ENCODE results near the gene KLHL33.

Gene KLHL33

GRCh38 chr14:20468764-20469241 is 32.8 kb upstream of the KLHL33 start:
- DNase-seq = no peak
- Histone ChIP-seq H3K4me2 (ENCODE audit: low read depth, low read length) (peak overlapping the region; percentile 85; the same call in 1 of the 2 replicates), H3K9ac (ENCODE audit: low read length) (peak overlapping the region; percentile 83; the same call in 1 of the 2 replicates), H3K9me3 (replicated peaks; ENCODE audit: insufficient read depth, low read length) (no peaks in the 10 kb centered on the region), H3K4me1 (ENCODE audit: low read length) (peaks cover 4% of the 10 kb centered on the region; the same call in 1 of the 2 replicates), H3K4me3 (ENCODE audit: low read length) (peak overlapping the region; percentile 85; the same call in 1 of the 2 replicates), H3K79me2 (ENCODE audit: low read length) (peaks cover 36% of the 10 kb centered on the region), H3K27ac (ENCODE audit: low read length) (no peak overlapping the region), H3K27me3 (replicated peaks; ENCODE audit: insufficient read depth, low read length) (no peaks in the 10 kb centered on the region), H4K20me1 (ENCODE audit: insufficient read depth, low read length) (no peaks in the 10 kb centered on the region), H3K9me2 (replicated peaks; ENCODE audit: insufficient read depth, low read length) (no peaks in the 10 kb centered on the region), H3K36me3 (replicated peaks; ENCODE audit: insufficient read depth, low read length) (no peaks in the 10 kb centered on the region), H2AFZ (ENCODE audit: low read length) (0 out of 2 replicates have a peak overlapping the region, but pooled peaks have one; percentile 65), H3F3A (ENCODE audit: insufficient read depth, low read length) (no peaks in the 10 kb centered on the region)
- TF ChIP-seq EZH2phosphoT487 (IDR thresholded peaks at IDR 0.05; ENCODE audit: low read length) = no peak
- TF ChIP-seq EZH2 (optimal IDR thresholded peaks at IDR 0.05; ENCODE audit: low read depth, low read length) = no peak
- TF ChIP-seq CTCF (IDR thresholded peaks at IDR 0.05; ENCODE audit: low read length) = no peak

DNA sequence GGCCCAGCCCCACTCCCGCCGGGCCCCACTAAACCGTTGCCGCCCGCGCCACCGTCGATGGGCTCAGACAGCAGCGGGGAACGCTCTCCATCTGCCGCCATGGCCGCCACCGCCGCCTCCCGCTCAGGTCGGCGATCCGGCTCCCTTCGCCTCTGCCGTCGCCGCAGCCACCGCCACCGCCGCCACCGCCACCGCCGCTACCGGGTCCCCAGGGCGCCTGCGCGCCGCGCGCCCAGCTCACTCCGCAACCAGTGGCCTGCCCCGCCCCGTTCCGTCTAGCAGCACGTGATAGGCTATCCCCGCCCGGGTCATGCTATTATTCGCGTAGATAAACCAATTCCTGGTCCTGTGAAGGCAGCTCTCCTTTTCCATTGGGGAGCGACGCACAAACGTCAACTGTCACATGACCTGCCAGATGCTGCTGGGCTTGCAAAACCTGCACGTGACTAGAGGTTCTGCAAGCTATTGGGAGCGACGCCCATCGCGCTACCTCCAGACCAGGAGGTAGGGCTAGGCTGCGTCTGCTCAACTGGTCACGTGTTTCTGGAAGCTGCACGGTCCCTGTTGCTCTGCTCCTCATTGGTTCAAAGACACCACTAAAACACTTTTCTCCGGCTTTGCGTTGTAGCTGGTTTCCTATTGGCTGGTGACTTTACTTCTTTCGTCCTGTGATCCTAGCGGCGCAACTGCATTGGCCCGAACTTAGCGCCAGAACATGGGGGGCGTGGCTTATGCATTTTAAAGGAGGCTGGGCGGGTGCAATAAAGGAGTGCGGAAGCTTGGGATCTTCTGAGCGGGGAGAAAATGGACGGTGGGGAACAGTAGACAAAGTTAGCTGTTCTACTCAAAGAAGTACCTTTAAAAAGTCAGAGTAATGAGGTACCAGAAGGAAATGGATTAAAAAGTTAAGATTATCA is 25.5 kb upstream of the KLHL33 start, which contains the start of gene PIP4P1:
TSS of gene PIP4P1 (minus strand) at position 210 of the 917 bp plus-strand sequence. CDS start at position 101, 109 bp downstream.
- Histone ChIP-seq H3K27me3 (replicated peaks; ENCODE audit: insufficient read depth, low read length) (no peaks in the 10 kb centered on the region), H3K4me2 (ENCODE audit: low read depth, low read length) (peak within 1 kb of the TSS; percentile 59), H4K20me1 (ENCODE audit: insufficient read depth, low read length) (peaks cover 3% of the 10 kb centered on the region; the same call in 1 of the 2 replicates), H3K4me3 (ENCODE audit: low read length) (peak within 1 kb of the TSS; percentile 64), H3F3A (ENCODE audit: insufficient read depth, low read length) (peaks cover 18% of the 10 kb centered on the region; the same call in 1 of the 2 replicates), H3K9me3 (replicated peaks; ENCODE audit: insufficient read depth, low read length) (no peaks in the 10 kb centered on the region), H3K4me1 (ENCODE audit: low read length) (0 out of 2 replicates have a peak, but pooled peaks cover 4% of the 10 kb centered on the region), H2AFZ (ENCODE audit: low read length) (0 out of 2 replicates have a peak within 1 kb of the TSS, but pooled peaks have one; percentile 34), H3K79me2 (ENCODE audit: low read length) (peaks cover 16% of the 10 kb centered on the region), H3K36me3 (replicated peaks; ENCODE audit: insufficient read depth, low read length) (no peaks in the 10 kb centered on the region), H3K9ac (ENCODE audit: low read length) (peak within 1 kb of the TSS; percentile 93), H3K9me2 (replicated peaks; ENCODE audit: insufficient read depth, low read length) (no peaks in the 10 kb centered on the region), H3K27ac (ENCODE audit: low read length) (peak within 1 kb of the TSS; percentile 93)
- no peak for TF ChIP-seq EZH2phosphoT487 (IDR thresholded peaks at IDR 0.05; ENCODE audit: low read length)
- TF ChIP-seq CTCF (IDR thresholded peaks at IDR 0.05; ENCODE audit: low read length) = no peak
- TF ChIP-seq EZH2 (optimal IDR thresholded peaks at IDR 0.05; ENCODE audit: low read depth, low read length) = no peak
- peak; percentile 98 for DNase-seq

DNA sequence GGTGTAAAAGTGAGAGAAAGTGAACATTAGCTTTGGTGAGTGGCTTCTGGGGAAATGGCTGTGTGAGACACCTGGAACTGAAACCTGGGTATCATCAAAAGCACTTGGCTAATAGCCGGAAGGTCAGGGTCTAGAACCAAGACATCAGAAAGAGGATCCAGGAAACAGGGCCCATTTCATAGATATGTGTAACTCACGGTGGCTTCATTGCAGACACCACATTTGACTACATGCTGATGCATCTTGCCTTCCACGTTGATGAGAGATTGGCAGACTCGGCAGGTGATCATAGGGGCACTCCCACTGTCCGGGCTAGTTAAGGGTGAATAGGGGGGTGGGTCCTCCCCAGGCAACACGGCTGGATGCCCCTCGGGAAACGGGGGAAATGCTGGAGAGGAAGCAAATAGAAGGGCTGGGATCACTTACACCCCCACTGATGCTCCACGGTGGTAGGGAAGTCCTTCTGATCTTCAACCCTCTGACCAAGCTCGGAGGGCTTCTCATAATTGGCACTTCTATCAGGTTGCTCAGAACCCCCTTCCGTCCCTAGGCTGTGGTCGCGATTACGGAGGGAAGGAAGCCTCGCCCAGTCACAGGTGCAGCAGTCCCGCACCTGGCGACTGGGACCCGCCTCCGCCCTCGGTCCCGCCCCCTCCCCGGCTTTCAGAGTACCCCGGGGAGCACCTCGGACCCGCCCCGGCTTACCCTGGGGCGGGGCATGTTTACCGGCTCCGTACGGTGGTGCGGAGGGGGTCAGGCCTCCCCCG is 24.7 kb upstream of the KLHL33 start:
- Histone ChIP-seq H3K79me2 (ENCODE audit: low read length) (peaks cover 24% of the 10 kb centered on the region), H3K9me3 (replicated peaks; ENCODE audit: insufficient read depth, low read length) (no peaks in the 10 kb centered on the region), H3K9me2 (replicated peaks; ENCODE audit: insufficient read depth, low read length) (no peaks in the 10 kb centered on the region), H3K36me3 (replicated peaks; ENCODE audit: insufficient read depth, low read length) (no peaks in the 10 kb centered on the region), H3K4me1 (ENCODE audit: low read length) (0 out of 2 replicates have a peak, but pooled peaks cover 4% of the 10 kb centered on the region), H2AFZ (ENCODE audit: low read length) (no peak overlapping the region), H3F3A (ENCODE audit: insufficient read depth, low read length) (peaks cover 18% of the 10 kb centered on the region; the same call in 1 of the 2 replicates), H3K4me2 (ENCODE audit: low read depth, low read length) (peak overlapping the region; percentile 43), H4K20me1 (ENCODE audit: insufficient read depth, low read length) (peaks cover 3% of the 10 kb centered on the region; the same call in 1 of the 2 replicates), H3K27me3 (replicated peaks; ENCODE audit: insufficient read depth, low read length) (no peaks in the 10 kb centered on the region), H3K4me3 (ENCODE audit: low read length) (peak overlapping the region; percentile 64), H3K9ac (ENCODE audit: low read length) (peak overlapping the region; percentile 93), H3K27ac (ENCODE audit: low read length) (peak overlapping the region; percentile 93)
- DNase-seq = peak; percentile 64
- TF ChIP-seq EZH2phosphoT487 (IDR thresholded peaks at IDR 0.05; ENCODE audit: low read length) (no peak), CTCF (IDR thresholded peaks at IDR 0.05; ENCODE audit: low read length) (no peak), EZH2 (optimal IDR thresholded peaks at IDR 0.05; ENCODE audit: low read depth, low read length) (no peak)

Measured in MM.1S (cell line).